NCI-H2081 (cell line): Measurements from ENCODE around the gene PLXNA4.

Source experiments
- DNase-seq, 2 experiments: peaks; one replicate each; lab custom pipeline; 2025; lab: John Stamatoyannopoulos, UW

The PLXNA4 gene

GRCh38 chr7:132317701-132318351 lies 258.4 kb downstream of the PLXNA4 start:
- DNase-seq: no peak

DNA sequence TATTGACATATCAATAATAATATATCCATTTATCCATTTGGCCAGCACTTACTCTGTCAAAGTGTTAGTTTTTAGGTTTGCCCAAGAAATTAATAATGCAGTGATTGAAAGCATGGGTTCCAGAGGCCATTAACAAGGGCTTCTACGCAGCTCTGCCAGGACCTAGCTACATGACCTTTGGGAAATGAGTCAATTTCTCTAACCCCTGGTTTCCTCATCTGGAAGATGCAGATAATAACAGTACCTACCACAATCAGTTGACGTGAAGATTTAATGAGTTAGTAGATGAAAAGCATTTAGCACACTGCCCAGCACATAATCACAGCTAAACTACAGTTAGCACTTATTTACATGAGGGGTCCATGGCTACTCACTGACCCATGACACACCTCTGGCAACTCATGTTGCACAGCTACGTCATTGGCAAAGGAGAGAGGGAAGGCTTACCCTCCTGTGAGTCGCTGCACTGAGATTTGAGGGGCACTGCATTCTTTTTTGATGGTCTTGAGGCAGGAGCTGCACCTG lies 263.7 kb downstream of the PLXNA4 start:
- DNase-seq: no peak

GRCh38 chr7:132311733-132312132 lies 264.5 kb downstream of the PLXNA4 start:
- no peak for DNase-seq

GRCh38 chr7:132309102-132309805 lies 267.0 kb downstream of the PLXNA4 start:
- no peak for DNase-seq

DNA sequence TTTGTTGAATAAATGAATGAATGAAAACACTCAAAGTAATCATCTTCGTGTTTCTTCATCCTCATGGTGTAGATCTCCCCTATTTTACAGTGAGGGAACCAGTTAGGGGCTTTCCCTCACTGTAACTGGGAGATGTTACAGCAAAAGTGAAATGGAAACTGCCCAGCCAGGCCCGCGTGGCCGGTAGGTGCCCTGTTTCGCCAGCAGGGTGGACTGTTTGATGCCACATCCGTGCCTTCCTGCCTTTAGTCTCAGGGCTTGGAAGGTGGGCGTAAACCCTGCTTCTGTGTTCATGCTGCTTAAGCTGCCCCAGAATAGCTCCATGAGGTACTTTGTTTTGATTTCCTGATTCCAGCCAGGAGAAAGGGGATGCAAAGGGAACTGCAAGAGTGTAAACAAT lies 268.8 kb downstream of the PLXNA4 start:
- DNase-seq: peak in 1 of 2 experiments; percentile 42

DNA sequence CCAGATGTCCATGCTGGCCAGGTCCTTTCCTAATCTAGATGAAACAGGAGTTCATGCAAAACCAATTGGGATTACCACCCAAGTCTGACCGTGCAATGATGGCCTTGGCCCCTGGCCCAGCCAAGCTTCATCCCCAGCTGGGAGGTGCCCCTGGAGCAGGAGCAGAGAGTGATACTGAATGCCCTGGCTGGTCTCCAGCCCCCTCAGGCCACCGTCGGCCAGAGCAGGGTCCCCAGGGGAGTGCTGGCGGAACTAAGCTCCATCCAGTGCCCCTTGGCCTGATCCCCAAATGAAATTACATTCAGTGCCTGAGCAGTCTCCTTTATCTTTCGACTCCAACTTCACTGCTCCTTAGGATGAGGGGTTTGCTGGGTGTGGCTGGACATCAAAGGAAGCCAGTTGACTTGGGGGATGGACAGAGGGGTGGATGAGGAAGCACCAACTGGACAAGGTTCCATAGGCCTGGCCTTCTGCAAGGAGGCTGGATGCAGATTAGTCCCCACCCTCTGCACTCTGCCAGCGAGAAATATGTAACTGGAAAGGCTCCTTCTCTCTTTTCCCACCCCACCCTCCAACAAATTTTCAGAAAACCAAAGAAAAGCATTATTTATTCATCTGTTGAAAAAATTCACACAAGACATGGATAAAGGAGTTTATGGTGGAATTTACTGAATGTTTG lies 275.5 kb downstream of the PLXNA4 start:
- DNase-seq: no peak

- DNase-seq: no peak
These were observed 277.5 kb downstream of the PLXNA4 start for GRCh38 chr7:132298790-132299189.

GRCh38 chr7:132296820-132297219 lies 279.4 kb downstream of the PLXNA4 start:
- DNase-seq: no peak

GRCh38 chr7:132295175-132295574 lies 281.1 kb downstream of the PLXNA4 start:
- no peak for DNase-seq

DNA sequence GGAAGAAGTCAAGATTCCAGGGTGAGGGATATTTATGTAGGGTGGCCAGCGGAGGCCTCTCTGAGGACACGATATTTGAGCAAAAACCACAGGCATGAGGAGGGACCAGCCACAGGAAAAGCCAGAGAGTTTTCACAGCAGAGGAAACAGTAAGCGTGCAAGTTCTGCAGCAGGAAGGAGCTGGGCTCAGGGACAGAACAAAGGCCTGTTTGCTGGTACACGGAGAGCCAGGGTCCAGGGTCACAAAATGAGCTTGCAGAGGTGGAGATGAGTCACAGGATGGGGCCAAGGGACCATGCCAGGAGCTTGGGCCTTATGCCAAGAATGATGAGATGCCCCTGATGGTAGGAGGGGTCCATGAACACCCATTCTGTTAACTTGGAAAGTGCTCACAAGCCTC lies 283.5 kb downstream of the PLXNA4 start:
- no peak for DNase-seq

DNA sequence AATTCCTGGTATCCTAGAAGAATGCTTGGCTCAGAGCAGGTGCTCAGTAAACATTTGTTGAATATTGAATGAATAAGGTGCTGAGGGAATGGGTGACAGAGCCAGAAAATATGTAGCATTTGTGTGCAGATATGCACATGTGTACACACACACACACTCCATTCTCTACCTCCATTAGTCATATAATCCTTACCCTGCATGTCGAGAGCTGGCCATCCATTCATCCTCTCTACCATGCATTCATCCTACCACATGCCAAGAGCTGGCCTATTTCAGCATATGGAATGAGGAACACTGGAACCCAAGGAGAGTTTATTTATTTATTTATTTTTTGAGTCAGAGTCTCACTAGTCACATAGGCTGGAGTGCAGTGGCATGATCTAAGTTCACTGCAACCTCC lies 284.8 kb downstream of the PLXNA4 start:
- DNase-seq: no peak

DNA sequence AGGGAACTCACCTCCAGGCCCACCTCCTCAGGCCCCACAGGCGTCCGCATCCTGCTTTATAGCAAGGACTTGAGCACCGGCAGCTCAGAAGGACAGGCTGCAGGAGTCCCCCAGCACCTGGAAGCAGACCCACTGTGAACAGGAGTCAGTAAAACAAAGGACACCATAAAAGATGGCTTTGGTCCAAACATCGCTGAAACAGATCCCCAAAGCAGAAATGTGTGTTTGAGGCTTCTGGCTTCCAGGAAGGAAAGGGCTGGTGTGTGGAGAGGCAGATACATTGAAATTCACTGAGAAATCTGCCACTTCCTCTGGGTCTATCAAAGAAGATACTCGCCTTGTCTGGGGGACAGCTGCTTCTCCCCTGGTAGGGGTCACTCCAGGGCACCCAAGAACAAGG lies 286.2 kb downstream of the PLXNA4 start:
- DNase-seq: peak in 1 of 2 experiments; percentile 48

- no peak for DNase-seq
These were observed 289.4 kb downstream of the PLXNA4 start for GRCh38 chr7:132286836-132287235.

- DNase-seq: no peak
These were observed 295.9 kb downstream of the PLXNA4 start for GRCh38 chr7:132280335-132280734.

DNA sequence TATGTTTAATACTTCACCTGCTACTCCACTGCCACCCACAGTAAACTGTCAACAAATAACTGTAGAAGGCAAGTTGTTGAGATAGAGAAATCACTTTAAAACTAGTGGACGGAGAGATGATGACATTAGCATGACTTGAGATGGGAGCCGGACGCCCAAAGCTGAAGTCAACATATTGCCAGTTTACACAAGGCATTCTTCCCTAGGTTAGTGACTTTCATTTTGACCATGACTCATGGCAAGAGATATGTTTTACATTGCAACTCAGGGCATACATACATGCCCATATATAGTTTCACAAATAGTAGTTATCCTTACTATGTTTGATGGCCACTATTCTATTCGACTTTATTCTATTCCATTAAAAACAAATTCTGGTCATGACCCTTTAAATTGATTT lies 296.6 kb downstream of the PLXNA4 start:
- no peak for DNase-seq

- no peak for DNase-seq
These were observed 299.1 kb downstream of the PLXNA4 start for GRCh38 chr7:132276976-132277725.

DNA sequence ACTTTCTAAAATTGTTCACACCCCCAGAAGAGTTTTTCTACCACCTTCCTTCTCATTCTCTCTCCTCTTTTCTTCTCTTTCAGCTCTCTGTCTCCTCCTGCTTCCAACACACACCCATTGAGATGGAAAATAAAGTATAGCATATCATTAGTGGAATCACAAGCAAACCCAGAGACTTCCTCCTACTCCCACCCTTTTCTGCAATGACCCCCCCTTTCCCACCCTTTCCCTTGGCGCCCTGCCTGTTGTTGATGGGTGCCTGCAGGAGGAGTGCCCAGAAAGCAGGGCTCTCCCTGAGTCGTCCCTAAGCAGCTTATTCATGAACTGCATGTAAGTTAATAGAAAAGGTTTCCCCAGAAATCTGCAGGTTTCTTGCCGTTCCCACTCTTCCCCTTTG lies 300.0 kb downstream of the PLXNA4 start:
- DNase-seq: peak in 1 of 2 experiments; percentile 34

- peak; percentile 33 to 71 for DNase-seq
These were observed 300.6 kb downstream of the PLXNA4 start for GRCh38 chr7:132275416-132276233.

- no peak for DNase-seq
These were observed 303.4 kb downstream of the PLXNA4 start for GRCh38 chr7:132272763-132273371.

GRCh38 chr7:132270517-132270916 lies 305.8 kb downstream of the PLXNA4 start:
- DNase-seq: no peak

GRCh38 chr7:132269718-132270117 lies 306.6 kb downstream of the PLXNA4 start:
- no peak for DNase-seq
